Karpas-422 (cell line): ENCODE results near the gene KCNB1. TPM values are rescaled to one million over a fixed set of nuclear protein-coding genes. Genes with fewer than 3 reads are reported as not detected.

ENCODE experiments used
- DNase-seq: peaks from one replicate; pipeline ENCODE4 v3.0.0-alpha.2; 2015
- H2AFZ ChIP-seq: fragments of 200-600 bp; sonication (generic); 2 replicates; pipeline ENCODE4 v1.6.1; 2014; ENCODE audit warnings: antibody characterized with exemption, low read length, mixed read lengths
- H3K27ac ChIP-seq: fragments of 200-600 bp; sonication (generic); 2 replicates; pipeline ENCODE4 v1.5.1; 2014; ENCODE audit warnings: mild to moderate bottlenecking, low read length, moderate library complexity
- H3K27me3 ChIP-seq: fragments of 200-600 bp; sonication (generic); 2 replicates; pipeline ENCODE4 v1.6.1; 2014; ENCODE audit warnings: low read length, mixed read lengths
- H3K36me3 ChIP-seq: fragments of 200-600 bp; sonication (generic); 2 replicates; pipeline ENCODE4 v1.6.1; 2014; ENCODE audit warnings: low read length, mixed read lengths; ENCODE audit not compliant: insufficient read depth
- H3K4me1 ChIP-seq: fragments of 200-600 bp; sonication (generic); 2 replicates; pipeline ENCODE4 v1.6.1; 2014; ENCODE audit warnings: mild to moderate bottlenecking, low read length, mixed read lengths
- H3K4me2 ChIP-seq: fragments of 200-600 bp; sonication (generic); 2 replicates; pipeline ENCODE4 v1.6.1; 2014; ENCODE audit warnings: low read length, low read depth, mild to moderate bottlenecking; ENCODE audit not compliant: poor library complexity, severe bottlenecking
- H3K4me3 ChIP-seq: fragments of 200-600 bp; sonication (generic); 2 replicates; pipeline ENCODE4 v1.5.1; 2014; ENCODE audit warnings: mild to moderate bottlenecking, antibody characterized with exemption, low read length, mixed read lengths
- H3K79me2 ChIP-seq: fragments of 200-600 bp; sonication (generic); 2 replicates; pipeline ENCODE4 v1.6.1; 2014; ENCODE audit warnings: mild to moderate bottlenecking, low read length, mixed read lengths
- H3K9ac ChIP-seq: fragments of 200-600 bp; sonication (generic); 2 replicates; pipeline ENCODE4 v1.6.0; 2014; ENCODE audit warnings: low read length
- H3K9me2 ChIP-seq: fragments of 200-600 bp; sonication (generic), shearing (Covaris generic); replicated peaks from 2 replicates; pipeline ENCODE4 v1.6.0; 2014; ENCODE audit warnings: mild to moderate bottlenecking, low read length, moderate library complexity; ENCODE audit not compliant: insufficient read depth
- H3K9me3 ChIP-seq: fragments of 300-700, 200-600 bp; sonication (generic); 2 replicates; pipeline ENCODE4 v1.6.1; 2014; ENCODE audit warnings: low read length, mixed read lengths
- H4K20me1 ChIP-seq: fragments of 200-600 bp; sonication (generic); 2 replicates; pipeline ENCODE4 v1.6.1; 2014; ENCODE audit warnings: mild to moderate bottlenecking, antibody characterized with exemption, low read length, low read depth; ENCODE audit not compliant: insufficient read depth
- total RNA-seq: library from RNA; depleted of rRNA; stranded (reverse); fragments of >200 nt; shearing (Covaris generic); gene quantifications from 2 replicates; pipeline ENCODE4 v1.2.3, GENCODE V29; 2014; ENCODE audit warnings: low replicate concordance

The KCNB1 gene
- total RNA-seq, 1 experiment from 2014 or later = not detected

GRCh38 chr20:49447946-49448809 lies 34.3 kb downstream of the KCNB1 start:
- Histone ChIP-seq H3K9ac (no peak overlapping the region), H3K79me2 (no peaks in the 10 kb centered on the region), H4K20me1 (no peaks in the 10 kb centered on the region), H3K4me3 (no peak overlapping the region), H3K4me1 (no peaks in the 10 kb centered on the region), H3K9me2 (no peaks in the 10 kb centered on the region), H3K27ac (no peak overlapping the region), H3K9me3 (no peaks in the 10 kb centered on the region), H3K27me3 (no peaks in the 10 kb centered on the region), H3K4me2 (no peak overlapping the region), H3K36me3 (no peaks in the 10 kb centered on the region), H2AFZ (no peak overlapping the region)
- DNase-seq = no peak

GRCh38 chr20:49447364-49447763 lies 35.1 kb downstream of the KCNB1 start:
- Histone ChIP-seq H3K4me2 (no peak overlapping the region), H3K9ac (no peak overlapping the region), H3K27me3 (no peaks in the 10 kb centered on the region), H3K36me3 (no peaks in the 10 kb centered on the region), H3K9me3 (no peaks in the 10 kb centered on the region), H3K4me3 (no peak overlapping the region), H3K4me1 (no peaks in the 10 kb centered on the region), H3K9me2 (no peaks in the 10 kb centered on the region), H2AFZ (no peak overlapping the region), H4K20me1 (no peaks in the 10 kb centered on the region), H3K27ac (no peak overlapping the region), H3K79me2 (no peaks in the 10 kb centered on the region)
- DNase-seq = no peak

GRCh38 chr20:49446808-49447207 lies 35.7 kb downstream of the KCNB1 start:
- DNase-seq = no peak
- no peak overlapping the region for H3K27ac ChIP-seq
- H3K79me2 ChIP-seq = no peaks in the 10 kb centered on the region
- no peaks in the 10 kb centered on the region for H4K20me1 ChIP-seq
- no peak overlapping the region for H3K9ac ChIP-seq
- no peaks in the 10 kb centered on the region for H3K4me1 ChIP-seq
- no peaks in the 10 kb centered on the region for H3K27me3 ChIP-seq
- H3K36me3 ChIP-seq = no peaks in the 10 kb centered on the region
- no peak overlapping the region for H3K4me3 ChIP-seq
- no peaks in the 10 kb centered on the region for H3K9me3 ChIP-seq
- no peak overlapping the region for H2AFZ ChIP-seq
- H3K4me2 ChIP-seq = no peak overlapping the region
- no peaks in the 10 kb centered on the region for H3K9me2 ChIP-seq

GRCh38 chr20:49446080-49446479 lies 36.4 kb downstream of the KCNB1 start:
- Histone ChIP-seq H3K9me3 (no peaks in the 10 kb centered on the region), H3K27me3 (no peaks in the 10 kb centered on the region), H3K4me1 (no peaks in the 10 kb centered on the region), H3K79me2 (no peaks in the 10 kb centered on the region), H3K4me3 (no peak overlapping the region), H3K27ac (no peak overlapping the region), H3K9me2 (no peaks in the 10 kb centered on the region), H2AFZ (no peak overlapping the region), H3K4me2 (no peak overlapping the region), H3K9ac (no peak overlapping the region), H4K20me1 (no peaks in the 10 kb centered on the region), H3K36me3 (no peaks in the 10 kb centered on the region)
- no peak for DNase-seq

- no peaks in the 10 kb centered on the region for H3K9me2 ChIP-seq
- H3K36me3 ChIP-seq = no peaks in the 10 kb centered on the region
- no peak overlapping the region for H3K9ac ChIP-seq
- no peaks in the 10 kb centered on the region for H3K27me3 ChIP-seq
- no peaks in the 10 kb centered on the region for H3K9me3 ChIP-seq
- no peaks in the 10 kb centered on the region for H3K79me2 ChIP-seq
- H3K4me2 ChIP-seq = no peak overlapping the region
- H3K27ac ChIP-seq = no peak overlapping the region
- DNase-seq = no peak
- H3K4me3 ChIP-seq = no peak overlapping the region
- H4K20me1 ChIP-seq = no peaks in the 10 kb centered on the region
- no peaks in the 10 kb centered on the region for H3K4me1 ChIP-seq
- no peak overlapping the region for H2AFZ ChIP-seq
These were observed 37.3 kb downstream of the KCNB1 start for GRCh38 chr20:49445176-49445575.

GRCh38 chr20:49444553-49444990 lies 37.9 kb downstream of the KCNB1 start:
- no peaks in the 10 kb centered on the region for H3K9me2 ChIP-seq
- no peak overlapping the region for H3K9ac ChIP-seq
- no peak for DNase-seq

GRCh38 chr20:49437057-49437456 lies 45.4 kb downstream of the KCNB1 start:
- Histone ChIP-seq H3K9me2 (no peaks in the 10 kb centered on the region), H3K9me3 (no peaks in the 10 kb centered on the region), H4K20me1 (0 out of 2 replicates have a peak, but pooled peaks cover 4% of the 10 kb centered on the region), H3K27ac (no peak overlapping the region), H3K4me2 (no peak overlapping the region), H3K4me1 (no peaks in the 10 kb centered on the region), H3K9ac (no peak overlapping the region), H3K36me3 (no peaks in the 10 kb centered on the region), H3K27me3 (no peaks in the 10 kb centered on the region), H3K4me3 (no peak overlapping the region), H3K79me2 (no peaks in the 10 kb centered on the region), H2AFZ (no peak overlapping the region)
- no peak for DNase-seq

More at GRCh38 chr20:49444553-49444990, 37.9 kb downstream of the KCNB1 start:
- H3K27me3 ChIP-seq = no peaks in the 10 kb centered on the region
- H2AFZ ChIP-seq = no peak overlapping the region
- no peak overlapping the region for H3K4me2 ChIP-seq
- H3K27ac ChIP-seq = no peak overlapping the region
- no peaks in the 10 kb centered on the region for H3K4me1 ChIP-seq
- H3K9me3 ChIP-seq = no peaks in the 10 kb centered on the region
- no peaks in the 10 kb centered on the region for H3K36me3 ChIP-seq
- H3K4me3 ChIP-seq = no peak overlapping the region
- no peaks in the 10 kb centered on the region for H4K20me1 ChIP-seq
- no peaks in the 10 kb centered on the region for H3K79me2 ChIP-seq

- DNase-seq = no peak
- H3K4me3 ChIP-seq = no peak overlapping the region
- H3K4me1 ChIP-seq = no peaks in the 10 kb centered on the region
- no peak overlapping the region for H2AFZ ChIP-seq
- H3K79me2 ChIP-seq = no peaks in the 10 kb centered on the region
- no peaks in the 10 kb centered on the region for H3K27me3 ChIP-seq
- H3K27ac ChIP-seq = no peak overlapping the region
- H3K9me2 ChIP-seq = no peaks in the 10 kb centered on the region
- no peaks in the 10 kb centered on the region for H3K36me3 ChIP-seq
- no peaks in the 10 kb centered on the region for H3K9me3 ChIP-seq
- H4K20me1 ChIP-seq = 0 out of 2 replicates have a peak, but pooled peaks cover 4% of the 10 kb centered on the region
- H3K9ac ChIP-seq = no peak overlapping the region
- H3K4me2 ChIP-seq = no peak overlapping the region
These were observed 46.8 kb downstream of the KCNB1 start for GRCh38 chr20:49435639-49436038.
